Ishikawa (cell line): ENCODE results near the gene ARID1B.

Source experiments
- CEBPB ChIP-seq: IDR thresholded peaks from 2 replicates; pipeline ENCODE4 v1.6.1; 2012
- CREB1 ChIP-seq: IDR thresholded peaks from 2 replicates; pipeline ENCODE4 v1.6.1; 2012; ENCODE audit warnings: low read depth
- EGR1 ChIP-seq: IDR thresholded peaks from 2 replicates; pipeline ENCODE4 v1.6.1; 2012
- EP300 ChIP-seq: IDR thresholded peaks from 2 replicates; pipeline ENCODE4 v1.6.1; 2012; ENCODE audit warnings: borderline replicate concordance
- FOXM1 ChIP-seq: IDR thresholded peaks from 2 replicates; pipeline ENCODE4 v1.6.1; 2012; ENCODE audit warnings: low read depth, borderline replicate concordance
- NFIC ChIP-seq: IDR thresholded peaks from 2 replicates; pipeline ENCODE4 v1.6.1; 2012
- RAD21 ChIP-seq: IDR thresholded peaks from 2 replicates; pipeline ENCODE4 v1.6.1; 2012; ENCODE audit warnings: low read depth
- REST ChIP-seq: IDR thresholded peaks from 2 replicates; pipeline ENCODE4 v1.6.1; 2012; ENCODE audit warnings: low read depth, mild to moderate bottlenecking
- TAF1 ChIP-seq: IDR thresholded peaks from 2 replicates; pipeline ENCODE4 v1.6.1; 2012; ENCODE audit warnings: low read depth, mild to moderate bottlenecking
- TCF12 ChIP-seq: IDR thresholded peaks from 2 replicates; pipeline ENCODE4 v1.6.1; 2012; ENCODE audit warnings: low read depth
- TEAD4 ChIP-seq: IDR thresholded peaks from 2 replicates; pipeline ENCODE4 v1.6.1; 2012
- USF1 ChIP-seq: IDR thresholded peaks from 2 replicates; pipeline ENCODE4 v1.6.1; 2012
- YY1 ChIP-seq: IDR thresholded peaks from 2 replicates; pipeline ENCODE4 v1.6.1; 2012; ENCODE audit warnings: low read depth
- ZBTB7A ChIP-seq: IDR thresholded peaks from 2 replicates; pipeline ENCODE4 v1.6.1; 2012; ENCODE audit warnings: low read depth
- TF ChIP-seq, protein P1 (sequence below): IDR thresholded peaks from 2 replicates; pipeline ENCODE4 v1.6.1; 2012

Gene ARID1B

GRCh38 chr6:156779206-156780094, 2.3 kb downstream of the ARID1B start:
- peak; percentile 28; the same call in 1 of the 2 replicates for TF ChIP-seq YY1
- TF ChIP-seq NFIC: no peak
- no peak for TF ChIP-seq FOXM1
- no peak for TF ChIP-seq CEBPB
- TF ChIP-seq, protein P1, sequence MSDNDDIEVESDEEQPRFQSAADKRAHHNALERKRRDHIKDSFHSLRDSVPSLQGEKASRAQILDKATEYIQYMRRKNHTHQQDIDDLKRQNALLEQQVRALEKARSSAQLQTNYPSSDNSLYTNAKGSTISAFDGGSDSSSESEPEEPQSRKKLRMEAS: peak; percentile 35; the same call in 1 of the 2 replicates

DNA sequence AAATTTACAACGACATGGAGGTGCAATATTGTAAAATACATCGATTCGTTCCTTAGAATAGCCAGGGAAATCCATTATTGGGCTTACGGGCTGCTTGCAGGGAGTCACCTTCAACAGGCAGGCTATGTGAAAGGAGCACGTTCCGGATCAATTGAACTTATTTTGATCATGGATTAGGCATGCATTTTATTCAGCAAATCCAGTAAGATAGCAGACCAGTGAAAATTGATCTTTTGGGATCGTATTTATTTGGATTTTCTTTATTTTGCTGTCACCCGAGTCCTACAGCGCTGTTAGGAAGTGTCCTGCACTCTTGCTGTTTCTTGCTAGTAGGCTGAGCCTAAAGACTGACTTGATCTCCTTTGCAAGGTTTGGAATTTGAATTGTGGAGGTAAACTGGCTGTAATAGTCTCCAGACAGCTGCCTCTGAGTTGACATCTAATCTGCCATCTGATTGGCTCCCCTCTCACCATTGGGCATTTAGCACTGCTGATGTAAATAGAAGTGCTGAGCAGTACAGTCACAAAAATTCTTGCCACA, 3.0 kb downstream of the ARID1B start:
- TF ChIP-seq TCF12 (no peak), RAD21 (no peak), ZBTB7A (no peak)
- TF ChIP-seq, protein P1: peak; percentile 38; the same call in 1 of the 2 replicates

DNA sequence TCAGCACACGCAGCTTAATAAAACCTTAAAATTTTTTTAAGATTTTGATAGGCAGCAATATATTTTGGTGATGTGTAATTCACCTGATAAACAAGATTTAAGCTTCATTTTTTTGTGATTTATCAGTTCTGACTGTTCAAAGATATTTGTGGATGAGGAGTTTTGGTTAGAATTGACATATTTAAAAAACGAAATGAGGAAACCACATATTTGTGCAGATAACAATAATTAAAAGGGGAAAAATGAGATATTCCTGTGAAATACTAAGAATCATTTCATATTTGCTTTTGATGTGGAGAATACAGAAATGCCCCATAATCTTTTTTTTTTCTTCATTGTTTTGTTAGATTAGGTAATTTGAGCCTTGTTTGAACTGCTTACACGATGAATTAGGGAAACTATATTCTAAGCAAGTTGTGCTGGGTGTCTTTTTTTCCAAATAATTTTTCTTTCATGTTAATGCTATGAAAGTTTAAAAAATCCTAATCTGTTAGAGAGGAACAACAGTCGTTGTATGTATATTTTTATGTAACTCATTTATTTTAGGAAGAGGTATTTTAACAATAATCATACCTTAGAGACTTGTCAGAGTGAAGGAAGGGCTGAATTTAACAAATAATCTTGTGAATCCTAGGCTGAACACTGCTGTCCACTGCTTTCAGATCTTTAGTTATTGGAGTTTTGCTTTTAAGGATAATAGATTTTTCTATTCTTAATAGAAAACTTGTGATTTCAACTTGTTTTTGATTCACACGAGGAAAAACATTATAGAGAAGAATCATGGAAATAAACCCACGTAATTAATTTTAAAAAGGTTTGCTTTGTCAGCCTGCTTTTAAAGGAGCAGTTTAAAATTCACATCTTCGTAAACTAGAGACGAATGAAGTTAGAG, 4.0 kb downstream of the ARID1B start:
- TF ChIP-seq RAD21 (no peak), TCF12 (no peak), NFIC (no peak), EGR1 (no peak), TAF1 (no peak), FOXM1 (no peak), EP300 (no peak), REST (no peak), USF1 (no peak), TEAD4 (no peak), CREB1 (no peak), YY1 (no peak), ZBTB7A (no peak)
- TF ChIP-seq, protein P1: no peak

GRCh38 chr6:156781861-156782631, 4.9 kb downstream of the ARID1B start:
- TF ChIP-seq USF1: no peak
- TF ChIP-seq REST: no peak
- TF ChIP-seq FOXM1: no peak
- TF ChIP-seq, protein P1: no peak
- TF ChIP-seq TAF1: no peak
- no peak for TF ChIP-seq TCF12
- TF ChIP-seq CREB1: no peak
- no peak for TF ChIP-seq CEBPB
- no peak for TF ChIP-seq EGR1
- no peak for TF ChIP-seq EP300
